ENCODE results near the gene SLC11A2.
"Not testable (repeated sequence)": the region's sequence is repeated elsewhere in the genome, so short reads cannot be mapped to it uniquely, and the experiment has no call there.

Gene SLC11A2

DNA sequence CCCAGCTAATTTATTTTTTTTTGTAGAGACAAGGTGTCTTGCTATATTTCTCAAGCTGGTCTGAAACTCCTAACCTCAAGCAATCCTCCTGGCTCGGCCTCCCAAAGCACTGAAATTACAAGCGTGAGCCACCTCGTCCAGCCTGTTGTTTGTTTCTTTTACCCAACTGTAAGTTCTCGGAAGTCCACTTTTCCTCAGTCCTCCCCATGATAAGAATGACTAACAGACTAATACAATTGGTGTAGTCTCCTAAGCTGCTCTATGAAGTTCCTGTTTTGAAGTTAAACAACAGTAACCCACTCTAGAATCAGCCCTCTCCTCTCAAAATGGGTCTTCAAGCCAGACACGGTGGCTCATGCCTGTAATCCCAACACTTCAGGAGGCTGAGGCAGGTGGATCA lies 37.3 kb downstream of the SLC11A2 start:
- no peak for DNase-seq

GRCh38 chr12:50988051-50988450 lies 38.1 kb downstream of the SLC11A2 start:
- DNase-seq, result no peak

GRCh38 chr12:50986966-50987737 lies 39.0 kb downstream of the SLC11A2 start:
- peak; percentile 20 for DNase-seq

DNA sequence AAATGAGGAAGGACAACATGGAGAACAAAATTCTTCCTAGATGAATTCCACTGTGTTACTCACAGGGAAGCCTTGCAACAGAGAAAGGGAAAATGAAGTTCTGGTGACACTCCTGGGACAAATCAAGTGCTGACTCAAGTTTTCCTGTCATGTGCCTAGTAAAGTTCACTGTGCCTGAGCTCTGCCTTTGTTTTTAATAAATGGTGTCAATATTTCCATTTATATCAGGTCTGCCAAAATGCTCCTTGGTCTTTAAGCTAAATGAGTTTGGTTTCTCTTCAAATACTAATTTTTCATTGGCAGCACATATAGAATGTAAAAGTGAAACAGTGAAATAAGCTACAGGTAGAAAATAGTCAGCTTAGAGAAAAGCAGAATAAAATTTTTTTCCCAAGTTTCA lies 40.9 kb downstream of the SLC11A2 start:
- DNase-seq, result no peak

- no peak for DNase-seq
These were observed 41.4 kb downstream of the SLC11A2 start for GRCh38 chr12:50984586-50985298.

GRCh38 chr12:50981319-50982239 lies 44.6 kb downstream of the SLC11A2 start:
- no peak for DNase-seq

- no peak for DNase-seq
These were observed 45.6 kb downstream of the SLC11A2 start for GRCh38 chr12:50980545-50980944.

GRCh38 chr12:50979369-50980052 lies 46.7 kb downstream of the SLC11A2 start:
- DNase-seq, result no peak

GRCh38 chr12:50971946-50972345 lies 54.2 kb downstream of the SLC11A2 start:
- DNase-seq, result no peak

DNA sequence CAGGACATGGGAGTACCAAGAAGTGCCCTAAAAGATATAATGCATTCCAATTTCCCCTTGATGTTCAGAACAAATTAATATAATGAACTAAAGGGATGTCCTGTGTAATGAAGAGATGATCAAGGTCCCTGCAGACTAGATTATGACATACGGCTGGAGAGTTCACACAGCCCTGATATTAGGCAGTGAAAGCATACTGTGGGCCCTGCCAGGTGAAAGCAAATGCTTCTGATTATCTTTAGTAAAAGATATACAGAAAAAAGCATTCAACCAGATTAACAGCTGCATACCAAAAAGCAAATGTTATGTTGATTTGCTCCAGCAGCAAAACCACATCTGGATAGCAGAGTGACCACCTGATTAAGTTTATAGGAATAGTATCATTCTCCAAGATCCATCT lies 61.8 kb downstream of the SLC11A2 start:
- DNase-seq, result no peak

- DNase-seq, result no peak
These were observed 64.5 kb downstream of the SLC11A2 start for GRCh38 chr12:50961708-50962107.

DNA sequence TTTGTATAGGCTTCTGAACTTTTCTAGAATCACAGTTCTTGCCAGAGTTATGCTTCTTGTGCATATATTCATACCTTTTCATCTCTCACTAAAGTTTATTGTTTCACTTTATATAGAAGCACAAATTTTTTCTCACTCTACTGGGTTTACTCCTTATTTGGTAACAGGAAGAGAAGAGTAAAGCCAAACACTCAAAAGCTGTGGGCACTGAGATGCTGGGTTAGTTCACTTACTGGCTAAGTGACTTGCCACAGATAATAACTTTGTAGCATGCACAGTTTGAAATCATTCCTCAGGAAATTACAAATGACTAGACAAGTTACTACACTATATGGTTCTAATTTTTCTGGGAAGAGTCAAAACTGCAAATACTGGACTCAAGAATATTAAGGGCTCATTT lies 66.1 kb downstream of the SLC11A2 start:
- DNase-seq, result no peak

GRCh38 chr12:50955697-50956096 lies 70.5 kb downstream of the SLC11A2 start:
- no peak for DNase-seq

GRCh38 chr12:50955288-50955687 lies 70.9 kb downstream of the SLC11A2 start:
- DNase-seq, result no peak

- not testable (repeated sequence) for DNase-seq
These were observed 71.4 kb downstream of the SLC11A2 start for GRCh38 chr12:50954789-50955188.

DNA sequence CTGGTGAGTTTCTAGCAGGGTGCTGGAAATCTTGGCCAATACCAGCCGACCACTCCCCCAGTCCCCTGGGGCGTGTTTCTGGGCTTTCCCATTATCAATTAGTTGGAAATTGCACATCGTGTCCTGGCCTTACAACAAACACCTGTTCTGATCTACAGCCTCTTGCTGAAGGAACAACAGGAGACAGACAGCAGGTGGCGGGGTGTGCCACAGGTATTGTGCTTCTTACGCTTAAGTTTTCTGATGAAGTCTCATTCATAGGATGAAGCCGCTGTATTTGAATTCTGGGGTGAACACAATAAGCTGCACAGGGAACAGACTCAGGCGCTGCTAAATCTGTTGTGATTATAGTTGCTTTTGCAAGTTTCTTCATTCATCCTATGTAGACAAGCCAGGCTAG lies 73.1 kb downstream of the SLC11A2 start:
- DNase-seq, result peak; percentile 52

DNA sequence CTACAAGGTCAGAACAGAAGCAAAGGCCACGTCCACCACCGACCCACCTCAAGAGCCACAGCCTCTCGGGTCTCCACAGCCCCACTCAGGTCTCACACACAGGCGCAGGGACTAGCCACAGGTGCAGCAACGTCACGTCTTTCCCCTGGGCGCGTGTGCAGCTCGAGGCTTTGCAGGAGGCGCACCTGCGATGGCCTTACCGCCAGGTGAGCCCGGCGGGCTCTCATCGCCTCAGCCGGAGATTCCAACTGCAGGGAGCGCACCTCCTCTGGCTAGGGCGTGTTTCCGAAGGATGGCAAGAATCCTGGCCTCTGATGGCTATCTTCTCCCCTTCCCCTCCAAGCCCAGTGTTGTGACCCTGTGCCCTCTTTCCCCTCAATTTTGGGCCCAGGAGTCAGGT lies 73.7 kb downstream of the SLC11A2 start, which contains the start of gene HIGD1C:
Gene HIGD1C, plus strand, starts transcription at position 35 of the 400 bp plus-strand sequence. CDS start 1,455 bp downstream, outside the sequence.
- DNase-seq, result no peak

- no peak for DNase-seq
These were observed 75.1 kb downstream of the SLC11A2 start for GRCh38 chr12:50951112-50951511.

DNA sequence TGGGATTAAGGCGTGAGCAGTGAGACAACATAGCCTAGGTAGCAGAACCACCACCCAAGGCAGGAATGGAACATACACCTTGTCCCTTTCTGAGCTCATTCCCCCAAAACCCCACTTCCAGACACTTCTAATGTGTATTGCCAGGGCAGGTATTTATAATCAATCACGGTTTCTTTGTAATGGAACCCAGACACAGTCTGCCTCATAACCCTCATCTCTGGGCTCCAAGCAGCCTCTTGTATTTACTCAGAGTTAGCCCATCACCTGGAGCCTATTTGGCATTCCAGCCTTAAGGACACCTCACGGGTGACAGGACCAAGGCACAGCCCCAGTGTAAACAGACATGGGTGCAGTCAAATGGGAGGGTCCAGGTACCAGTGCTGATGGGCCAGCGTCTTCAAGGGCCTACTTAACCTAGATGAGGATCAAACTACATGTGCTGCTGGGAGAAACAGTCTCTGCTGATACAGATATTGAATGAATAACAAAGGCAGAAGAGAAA lies 76.3 kb downstream of the SLC11A2 start:
- no peak for DNase-seq

DNA sequence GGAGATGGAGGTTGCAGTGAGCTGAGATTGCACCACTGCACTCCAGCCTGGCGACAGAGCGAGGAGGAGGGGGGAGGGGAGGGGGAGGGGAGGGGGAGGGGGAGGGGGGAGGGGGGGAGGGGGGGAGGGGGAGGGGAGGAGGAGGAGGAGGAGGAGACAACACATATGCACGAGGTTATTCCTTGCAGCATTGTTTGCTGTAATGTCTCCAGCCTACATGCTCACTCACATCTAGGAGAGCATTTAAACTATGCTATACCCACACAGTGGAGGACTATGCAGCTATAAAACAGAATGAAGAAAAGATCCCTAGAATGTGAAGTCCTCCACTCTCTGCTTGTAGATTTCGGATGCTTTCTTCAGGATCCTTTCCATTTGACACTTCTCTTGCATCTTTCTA lies 77.4 kb downstream of the SLC11A2 start:
- no peak for DNase-seq

GRCh38 chr12:50947933-50948626 lies 78.1 kb downstream of the SLC11A2 start:
- no peak for DNase-seq

DNA sequence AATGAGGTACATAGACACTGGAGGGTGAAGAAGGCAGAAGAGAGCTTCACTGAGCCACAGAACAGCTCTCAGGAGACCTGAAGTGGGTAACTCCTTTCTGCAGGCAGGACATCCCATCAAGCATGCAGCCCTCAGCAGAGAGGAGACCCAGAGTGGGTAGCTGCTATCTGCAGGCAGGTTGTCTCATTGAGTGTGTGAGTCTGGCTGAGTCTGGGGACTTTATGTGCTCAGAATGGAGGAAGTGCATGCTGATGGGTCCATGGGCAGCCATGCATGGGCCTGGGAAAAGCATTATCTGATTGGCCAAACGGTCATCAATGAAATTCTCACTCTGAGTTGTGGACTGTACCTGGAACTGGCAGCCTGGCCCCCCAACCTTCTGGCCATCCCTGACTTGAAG lies 88.5 kb downstream of the SLC11A2 start:
- DNase-seq, result no peak

All from COR-L47 (cell line).